Measurements from ENCODE around the gene NOVA2. TPM values are rescaled to one million over a fixed set of nuclear protein-coding genes. Genes with fewer than 3 reads are reported as not detected.
A peak's percentile ranks its signal among the peaks of the same experiment; 100 is the strongest.

Gene NOVA2
- polyA plus RNA-seq, 3 donors = not detected

GRCh38 chr19:45972081-45972946 is 1.4 kb downstream of the NOVA2 start:
- peak overlapping the region; percentile 28 to 80 for H3K4me3 Mint-ChIP-seq

DNA sequence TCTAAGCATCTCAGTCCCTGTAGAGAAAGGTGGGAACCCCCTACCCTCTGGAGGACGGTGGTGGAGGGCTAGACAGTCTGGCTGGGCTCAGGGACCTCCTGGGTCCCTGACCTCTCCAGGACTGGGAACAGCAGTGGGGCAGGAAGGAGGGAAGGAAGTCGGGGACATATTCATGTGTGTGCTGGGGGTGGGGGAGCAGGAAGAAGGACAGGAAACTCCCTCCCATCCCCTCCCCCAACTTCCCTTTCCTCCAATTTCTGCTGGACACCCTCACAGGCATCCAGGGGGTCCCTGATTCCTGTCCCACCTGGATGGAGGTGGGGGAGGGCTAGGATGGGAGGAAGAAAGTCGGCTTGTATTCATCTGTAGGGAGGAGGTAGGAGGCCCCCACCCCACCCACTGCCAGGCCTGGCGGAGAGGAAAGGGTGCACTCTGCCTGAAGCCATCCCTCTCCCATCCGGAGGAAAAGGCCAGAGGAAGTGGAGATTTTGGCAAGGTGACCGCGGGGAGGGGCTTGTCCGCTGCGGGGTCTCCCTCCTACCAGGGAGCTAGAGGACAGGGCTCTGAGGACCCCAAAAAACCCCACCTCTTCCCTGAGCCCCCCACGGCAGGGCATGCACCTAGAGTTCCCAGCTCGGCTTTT is 2.3 kb downstream of the NOVA2 start:
- H3K4me3 Mint-ChIP-seq = peak overlapping the region in 1 of 2 donors; percentile 80
- Histone ChIP-seq H3K36me3 (replicated peaks in 1 of 2; ENCODE audit: control insufficient read depth in 1 of 2, insufficient read depth in 2 of 2, low read length in 2 of 2) (no peaks in the 10 kb centered on the region), H4K20me1 (ENCODE audit: insufficient read depth, low read length) (no peaks in the 10 kb centered on the region), H3K4me1 (ENCODE audit: control insufficient read depth in 1 of 2, insufficient read depth in 2 of 2, low read length in 2 of 2) (peaks cover 13 to 14% of the 10 kb centered on the region in 2 donors), H3K9me3 (replicated peaks in 1 of 2; ENCODE audit: control insufficient read depth in 1 of 2, insufficient read depth in 1 of 2, low read length in 2 of 2) (peaks cover 3 to 16% of the 10 kb centered on the region in 2 donors), H3K9ac (ENCODE audit: insufficient read depth, low read length, poor library complexity, severe bottlenecking) (no peak overlapping the region), H3K79me2 (ENCODE audit: insufficient read depth, low read length) (no peaks in the 10 kb centered on the region), H3K27ac (ENCODE audit: low read depth in 1 of 2, low read length in 2 of 2) (no peak overlapping the region), H2AFZ (ENCODE audit: insufficient read depth, low read depth, low read length, poor library complexity, severe bottlenecking) (no peak overlapping the region), H3K4me3 (replicated peaks in 1 of 3; ENCODE audit: low read depth in 2 of 3, low read length in 3 of 3) (no peak overlapping the region), H3K27me3 (ENCODE audit: control insufficient read depth in 2 of 2, insufficient read depth in 2 of 2, low read length in 2 of 2) (peaks cover 41 to 61% of the 10 kb centered on the region in 2 donors), H3K4me2 (replicated peaks; ENCODE audit: extremely low read depth, low read length, poor library complexity, severe bottlenecking) (no peak overlapping the region)
- TF ChIP-seq, protein P1, sequence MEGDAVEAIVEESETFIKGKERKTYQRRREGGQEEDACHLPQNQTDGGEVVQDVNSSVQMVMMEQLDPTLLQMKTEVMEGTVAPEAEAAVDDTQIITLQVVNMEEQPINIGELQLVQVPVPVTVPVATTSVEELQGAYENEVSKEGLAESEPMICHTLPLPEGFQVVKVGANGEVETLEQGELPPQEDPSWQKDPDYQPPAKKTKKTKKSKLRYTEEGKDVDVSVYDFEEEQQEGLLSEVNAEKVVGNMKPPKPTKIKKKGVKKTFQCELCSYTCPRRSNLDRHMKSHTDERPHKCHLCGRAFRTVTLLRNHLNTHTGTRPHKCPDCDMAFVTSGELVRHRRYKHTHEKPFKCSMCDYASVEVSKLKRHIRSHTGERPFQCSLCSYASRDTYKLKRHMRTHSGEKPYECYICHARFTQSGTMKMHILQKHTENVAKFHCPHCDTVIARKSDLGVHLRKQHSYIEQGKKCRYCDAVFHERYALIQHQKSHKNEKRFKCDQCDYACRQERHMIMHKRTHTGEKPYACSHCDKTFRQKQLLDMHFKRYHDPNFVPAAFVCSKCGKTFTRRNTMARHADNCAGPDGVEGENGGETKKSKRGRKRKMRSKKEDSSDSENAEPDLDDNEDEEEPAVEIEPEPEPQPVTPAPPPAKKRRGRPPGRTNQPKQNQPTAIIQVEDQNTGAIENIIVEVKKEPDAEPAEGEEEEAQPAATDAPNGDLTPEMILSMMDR (IDR thresholded peaks at IDR 0.05) = no peak
- DNase-seq = no peak
- peak overlapping the region in 2 of 7 donors; percentile 22 to 77 for H3K27ac Mint-ChIP-seq
- H3K4me1 Mint-ChIP-seq = peaks cover 20% of the 10 kb centered on the region
- H3K27me3 Mint-ChIP-seq (ENCODE audit: low read depth in 3 of 3) = peaks cover 60 to 78% (median 71%) of the 10 kb centered on the region in 3 donors
- H3K9me3 Mint-ChIP-seq = peaks cover 2 to 19% (median 15%) of the 10 kb centered on the region in 7 donors
- intact Hi-C loops (cut with micrococcal nuclease) = no loop called here
- peaks cover 0 to 13% of the 10 kb centered on the region in 2 donors for H3K36me3 Mint-ChIP-seq
- 5% methylated on average over 3 of the region's 11 CpGs for WGBS (ENCODE audit: insufficient coverage)

More at GRCh38 chr19:45972081-45972946, 1.4 kb downstream of the NOVA2 start:
- Mint-ChIP-seq H3K27ac (peak overlapping the region in 5 of 7 donors; percentile 33 to 85 (median 66)), H3K36me3 (peaks cover 0 to 13% of the 10 kb centered on the region in 2 donors), H3K9me3 (peaks cover 2 to 19% (median 15%) of the 10 kb centered on the region in 7 donors), H3K4me1 (peaks cover 20% of the 10 kb centered on the region), H3K27me3 (ENCODE audit: low read depth in 3 of 3) (peaks cover 60 to 81% (median 73%) of the 10 kb centered on the region in 3 donors)
- no peak overlapping the region for H2AFZ ChIP-seq (ENCODE audit: insufficient read depth, low read depth, low read length, poor library complexity, severe bottlenecking)
- 24% methylated on average over 14 of the region's 18 CpGs for WGBS (ENCODE audit: insufficient coverage)
- H3K27me3 ChIP-seq (ENCODE audit: control insufficient read depth in 2 of 2, insufficient read depth in 2 of 2, low read length in 2 of 2) = peaks cover 41 to 61% of the 10 kb centered on the region in 2 donors
- intact Hi-C loops (cut with micrococcal nuclease) = no loop called here
- no peak overlapping the region for H3K9ac ChIP-seq (ENCODE audit: insufficient read depth, low read length, poor library complexity, severe bottlenecking)
- H3K9me3 ChIP-seq (replicated peaks in 1 of 2; ENCODE audit: control insufficient read depth in 1 of 2, insufficient read depth in 1 of 2, low read length in 2 of 2) = peaks cover 3 to 16% of the 10 kb centered on the region in 2 donors
- no peak overlapping the region for H3K4me3 ChIP-seq (replicated peaks in 1 of 3; ENCODE audit: low read depth in 2 of 3, low read length in 3 of 3)
- TF ChIP-seq, protein P1 (IDR thresholded peaks at IDR 0.05) = no peak
- no peak overlapping the region for H3K27ac ChIP-seq (ENCODE audit: low read depth in 1 of 2, low read length in 2 of 2)
- DNase-seq = peak; percentile 16 to 78 (median 57)
- no peaks in the 10 kb centered on the region for H3K79me2 ChIP-seq (ENCODE audit: insufficient read depth, low read length)
- H3K4me2 ChIP-seq (replicated peaks; ENCODE audit: extremely low read depth, low read length, poor library complexity, severe bottlenecking) = no peak overlapping the region
- H3K4me1 ChIP-seq (ENCODE audit: control insufficient read depth in 1 of 2, insufficient read depth in 2 of 2, low read length in 2 of 2) = peaks cover 13 to 14% of the 10 kb centered on the region in 2 donors
- H3K36me3 ChIP-seq (replicated peaks in 1 of 2; ENCODE audit: control insufficient read depth in 1 of 2, insufficient read depth in 2 of 2, low read length in 2 of 2) = no peaks in the 10 kb centered on the region
- H4K20me1 ChIP-seq (ENCODE audit: insufficient read depth, low read length) = no peaks in the 10 kb centered on the region

Data from CD14-positive monocyte (primary cell).